Measurements from ENCODE around the gene PCDH9. TPM values are rescaled to one million over a fixed set of nuclear protein-coding genes. Genes with fewer than 3 reads are reported as not detected.

PCDH9 gene
- total RNA-seq, 6 experiments from 2014 or later, result 1.6 to 3.9 (median 3.1) TPM

GRCh38 chr13:67200183-67200582, 30.0 kb downstream of the PCDH9 start:
- no peak overlapping the region for H3K27ac ChIP-seq
- ATAC-seq, result no peak

GRCh38 chr13:67197704-67198103, 32.4 kb downstream of the PCDH9 start:
- Histone ChIP-seq H3K27ac (no peak overlapping the region), H3K4me3 (no peak overlapping the region)
- intact Hi-C loops (cut with DNase I), result no loop called here

More at GRCh38 chr13:67200183-67200582, 30.0 kb downstream of the PCDH9 start:
- DNase-seq, result no peak
- Histone ChIP-seq H3K27me3 (no peaks in the 10 kb centered on the region), H3K4me3 (no peak overlapping the region), H3K4me1 (no peaks in the 10 kb centered on the region), H3K9me3 (no peaks in the 10 kb centered on the region), H3K36me3 (no peaks in the 10 kb centered on the region)
- TF ChIP-seq POLR2A (IDR thresholded peaks at IDR 0.05), result no peak
- TF ChIP-seq, protein P1, sequence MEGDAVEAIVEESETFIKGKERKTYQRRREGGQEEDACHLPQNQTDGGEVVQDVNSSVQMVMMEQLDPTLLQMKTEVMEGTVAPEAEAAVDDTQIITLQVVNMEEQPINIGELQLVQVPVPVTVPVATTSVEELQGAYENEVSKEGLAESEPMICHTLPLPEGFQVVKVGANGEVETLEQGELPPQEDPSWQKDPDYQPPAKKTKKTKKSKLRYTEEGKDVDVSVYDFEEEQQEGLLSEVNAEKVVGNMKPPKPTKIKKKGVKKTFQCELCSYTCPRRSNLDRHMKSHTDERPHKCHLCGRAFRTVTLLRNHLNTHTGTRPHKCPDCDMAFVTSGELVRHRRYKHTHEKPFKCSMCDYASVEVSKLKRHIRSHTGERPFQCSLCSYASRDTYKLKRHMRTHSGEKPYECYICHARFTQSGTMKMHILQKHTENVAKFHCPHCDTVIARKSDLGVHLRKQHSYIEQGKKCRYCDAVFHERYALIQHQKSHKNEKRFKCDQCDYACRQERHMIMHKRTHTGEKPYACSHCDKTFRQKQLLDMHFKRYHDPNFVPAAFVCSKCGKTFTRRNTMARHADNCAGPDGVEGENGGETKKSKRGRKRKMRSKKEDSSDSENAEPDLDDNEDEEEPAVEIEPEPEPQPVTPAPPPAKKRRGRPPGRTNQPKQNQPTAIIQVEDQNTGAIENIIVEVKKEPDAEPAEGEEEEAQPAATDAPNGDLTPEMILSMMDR (IDR thresholded peaks at IDR 0.05), result no peak
- intact Hi-C loops (cut with DNase I), result no loop called here

DNA sequence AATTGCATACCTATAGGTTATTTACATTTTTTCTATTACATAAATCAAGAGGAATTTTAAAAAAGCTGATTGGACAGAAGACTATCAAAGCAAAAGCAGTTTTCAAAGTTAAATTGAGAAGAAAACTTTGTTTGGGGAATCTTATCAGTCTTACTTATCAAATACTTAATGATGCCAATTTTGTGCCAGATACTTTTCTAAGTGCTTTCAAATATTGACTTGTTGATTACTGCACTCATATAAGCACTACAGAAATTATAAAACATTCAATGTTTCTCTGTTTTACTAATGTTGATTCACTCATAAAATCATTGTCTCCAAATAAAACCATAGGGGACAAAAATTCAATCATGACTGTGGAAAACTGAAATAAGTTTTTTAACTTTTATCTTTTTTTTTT, 36.2 kb downstream of the PCDH9 start:
- intact Hi-C loops (cut with DNase I), result no loop called here
- H3K27me3 ChIP-seq, result no peaks in the 10 kb centered on the region
- no peaks in the 10 kb centered on the region for H3K9me3 ChIP-seq
- H3K27ac ChIP-seq, result no peak overlapping the region
- H3K36me3 ChIP-seq, result no peaks in the 10 kb centered on the region
- H3K4me3 ChIP-seq, result no peak overlapping the region
- no peaks in the 10 kb centered on the region for H3K4me1 ChIP-seq
- TF ChIP-seq, protein P1 (IDR thresholded peaks at IDR 0.05), result no peak
- TF ChIP-seq POLR2A (IDR thresholded peaks at IDR 0.05), result no peak
- ATAC-seq (no peak), DNase-seq (no peak)

More at GRCh38 chr13:67197704-67198103, 32.4 kb downstream of the PCDH9 start:
- H3K36me3 ChIP-seq, result no peaks in the 10 kb centered on the region
- WGBS (ENCODE audit: insufficient coverage, low coverage, low lambda C conversion rate, missing lambda C conversion rate), result 96% methylated on average over 1 of the region's 1 CpG
- TF ChIP-seq POLR2A (IDR thresholded peaks at IDR 0.05), result no peak
- H3K27me3 ChIP-seq, result no peaks in the 10 kb centered on the region
- no peak for ATAC-seq
- no peak for DNase-seq
- H3K4me1 ChIP-seq, result no peaks in the 10 kb centered on the region
- no peaks in the 10 kb centered on the region for H3K9me3 ChIP-seq

- WGBS (ENCODE audit: insufficient coverage, low coverage, low lambda C conversion rate, missing lambda C conversion rate), result 61% methylated on average over 4 of the region's 4 CpGs
- H3K27me3 ChIP-seq, result no peaks in the 10 kb centered on the region
- H3K4me1 ChIP-seq, result no peaks in the 10 kb centered on the region
- intact Hi-C loops (cut with DNase I), result no loop called here
- no peak overlapping the region for H3K4me3 ChIP-seq
- no peak overlapping the region for H3K27ac ChIP-seq
- no peak for DNase-seq
- no peak for ATAC-seq
- H3K9me3 ChIP-seq, result no peaks in the 10 kb centered on the region
- TF ChIP-seq POLR2A (IDR thresholded peaks at IDR 0.05), result no peak
- TF ChIP-seq, protein P1 (IDR thresholded peaks at IDR 0.05), result no peak
- no peaks in the 10 kb centered on the region for H3K36me3 ChIP-seq
Measured at GRCh38 chr13:67192751-67193150, 37.4 kb downstream of the PCDH9 start.

DNA sequence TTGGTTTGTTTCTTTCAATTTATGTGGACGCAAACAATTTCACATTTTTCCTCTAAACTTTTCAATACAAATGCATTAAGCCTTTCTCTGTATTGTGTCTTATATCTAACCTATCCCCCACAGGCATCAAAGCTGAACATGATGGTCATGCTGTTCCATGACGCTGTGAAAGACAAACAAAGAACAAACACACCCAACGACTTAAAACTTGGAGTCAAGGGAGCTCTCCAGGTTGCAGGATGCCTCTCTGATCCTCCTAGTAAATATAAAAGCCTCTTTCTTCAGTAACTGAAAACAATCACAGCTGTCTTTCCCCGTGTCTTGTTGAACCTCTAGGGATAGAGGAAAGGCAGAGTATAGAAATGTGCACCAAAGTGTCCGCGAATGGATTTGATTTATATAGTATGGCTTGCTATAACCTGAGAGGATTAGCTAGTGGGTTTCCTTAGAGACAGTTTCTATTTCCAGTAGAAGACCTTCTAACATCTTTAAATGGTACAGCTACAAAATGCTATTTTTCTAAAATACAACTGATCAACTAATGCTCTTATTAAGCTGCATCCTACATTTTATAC, 43.1 kb downstream of the PCDH9 start:
- ATAC-seq, result no peak
- intact Hi-C loops (cut with DNase I), result no loop called here
- no peaks in the 10 kb centered on the region for H3K27me3 ChIP-seq
- no peaks in the 10 kb centered on the region for H3K36me3 ChIP-seq
- no peak for DNase-seq
- H3K27ac ChIP-seq, result no peak overlapping the region
- WGBS (ENCODE audit: insufficient coverage, low coverage, low lambda C conversion rate, missing lambda C conversion rate), result 65% methylated on average over 6 of the region's 6 CpGs
- H3K4me1 ChIP-seq, result no peaks in the 10 kb centered on the region
- H3K9me3 ChIP-seq, result no peaks in the 10 kb centered on the region
- TF ChIP-seq, protein P1 (IDR thresholded peaks at IDR 0.05), result no peak
- TF ChIP-seq POLR2A (IDR thresholded peaks at IDR 0.05), result no peak
- no peak overlapping the region for H3K4me3 ChIP-seq

All from right lobe of liver (tissue), 6 donors.